ENCODE results near the gene ZNF317.

Gene ZNF317

DNA sequence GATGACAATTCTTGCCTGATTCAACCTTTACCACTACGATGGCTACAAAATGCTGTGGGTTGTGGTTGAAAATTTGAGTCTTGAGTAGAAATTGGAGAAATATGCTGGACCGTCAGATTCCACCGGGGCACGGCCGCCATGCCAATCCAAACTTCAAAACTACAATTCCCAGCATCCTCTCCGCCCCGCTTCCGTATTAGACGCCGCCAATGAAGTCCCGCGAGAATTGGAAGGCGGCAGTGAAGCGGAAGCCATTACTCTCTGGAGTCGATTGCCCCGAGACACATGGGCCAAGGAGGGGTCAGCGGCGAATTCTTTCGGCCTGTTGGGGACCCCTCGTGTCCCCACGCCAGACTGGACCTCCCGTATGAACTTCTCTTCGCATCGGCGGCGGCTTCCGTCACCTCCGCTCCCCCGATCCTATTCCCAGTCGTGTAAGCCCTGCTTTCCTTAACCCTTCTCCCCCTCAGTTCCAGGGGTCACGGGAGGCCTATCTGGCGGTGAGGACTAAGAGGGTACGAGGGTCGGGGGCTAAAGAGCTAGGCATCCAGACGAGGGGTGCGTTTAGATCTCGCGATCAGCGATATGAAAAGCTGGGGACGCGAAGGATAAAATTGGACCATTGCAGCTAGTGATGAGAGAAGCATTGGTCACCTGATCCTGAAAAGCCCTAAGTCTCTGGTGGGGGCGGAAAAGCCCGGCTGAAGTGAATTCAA, at the start of gene ZNF317:
Gene ZNF317 (plus strand): TSS at position 239 of the 716 bp plus-strand sequence. CDS start 15,620 bp downstream, outside the sequence.
- DNase-seq = peak; percentile 91

DNA sequence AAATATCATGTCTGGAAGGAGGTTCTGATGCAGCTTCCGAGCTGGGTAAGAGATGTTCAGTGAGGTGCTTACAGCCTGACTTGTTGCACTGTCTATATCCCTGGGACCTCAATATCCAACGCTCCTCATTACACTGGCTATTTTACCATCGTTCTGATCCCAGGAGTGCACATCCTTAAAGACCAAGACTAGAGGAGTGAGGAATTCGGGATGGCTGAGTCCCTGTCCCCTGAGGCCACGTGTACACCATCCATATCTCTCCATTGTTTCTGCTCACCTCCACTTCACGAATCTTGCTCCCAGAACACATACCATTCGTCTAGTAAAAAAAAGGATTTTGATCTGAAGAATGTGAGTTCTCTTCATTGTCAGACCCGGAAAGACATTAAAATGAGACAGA, 32.8 kb upstream of the ZNF317 start, which contains the start of gene OR7G2:
Gene OR7G2 (minus strand): TSS at position 101 of the 400 bp plus-strand sequence. CDS start 4,232 bp downstream, outside the sequence.
- DNase-seq = no peak

DNA sequence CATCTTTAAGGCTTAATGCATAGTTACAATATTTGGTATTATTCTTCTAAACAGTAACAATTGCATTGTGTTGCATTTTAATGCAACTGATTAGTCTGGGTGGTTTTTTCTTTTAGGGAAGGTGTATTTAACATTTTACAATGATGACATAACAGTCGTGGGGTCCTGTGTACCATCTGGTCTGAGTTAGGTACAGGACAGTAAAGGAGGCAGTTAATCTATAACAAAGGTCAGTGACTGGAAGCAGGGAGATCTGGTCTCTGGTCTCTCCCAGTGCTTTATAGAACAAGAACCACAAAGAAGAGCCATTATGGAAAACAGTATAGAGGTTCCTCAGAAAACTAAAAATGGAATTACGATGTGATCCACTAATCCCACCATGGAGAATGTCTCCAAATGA, 30.2 kb upstream of the ZNF317 start:
- no peak for DNase-seq

DNA sequence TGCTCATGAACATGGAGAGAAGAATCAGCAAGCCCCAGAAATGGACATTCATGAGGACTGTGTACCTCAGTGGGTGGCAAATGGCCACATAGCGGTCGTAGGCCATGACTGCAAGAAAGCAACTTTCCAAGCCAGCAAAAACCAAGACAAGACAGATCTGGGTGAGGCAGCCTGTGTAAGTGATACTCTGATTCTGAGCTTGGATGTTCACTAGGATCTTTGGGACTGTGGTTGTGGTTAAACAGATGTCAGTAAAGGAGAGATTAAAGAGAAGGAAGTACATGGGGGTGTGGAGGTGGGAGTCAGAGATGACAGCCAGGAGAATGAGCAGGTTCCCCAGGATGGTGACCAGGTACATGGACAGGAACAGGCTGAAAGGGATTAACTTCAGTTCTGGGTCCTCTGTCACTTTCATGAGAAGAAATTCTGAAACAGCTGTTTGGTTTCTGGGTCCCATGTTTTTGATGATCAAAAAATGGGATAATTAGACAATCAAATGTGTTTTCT, 24.8 kb upstream of the ZNF317 start, which contains the start of gene OR7G1:
Gene OR7G1 (minus strand): TSS at position 457 of the 507 bp plus-strand sequence. CDS start 0 bp downstream, at position 457.
- DNase-seq = no peak

DNA sequence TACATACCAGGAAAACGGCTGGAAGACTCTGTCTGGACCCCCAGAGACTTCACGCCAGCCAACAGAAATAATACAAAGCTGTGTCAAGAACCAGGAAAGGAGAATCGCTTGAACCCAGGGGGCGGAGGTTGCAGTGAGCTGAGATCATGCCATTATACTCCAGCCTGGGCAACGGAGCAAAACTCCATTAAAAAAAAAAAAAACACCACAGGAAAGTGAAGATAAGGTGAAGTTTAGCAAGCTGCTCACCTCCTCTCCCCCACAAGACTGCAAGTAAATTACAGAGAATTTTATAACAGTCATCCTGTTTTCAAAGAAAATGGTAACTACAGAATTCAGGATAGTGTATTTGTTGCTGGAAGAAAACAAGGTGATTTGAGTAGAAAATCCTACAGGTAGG, 23.6 kb upstream of the ZNF317 start:
- no peak for DNase-seq

DNA sequence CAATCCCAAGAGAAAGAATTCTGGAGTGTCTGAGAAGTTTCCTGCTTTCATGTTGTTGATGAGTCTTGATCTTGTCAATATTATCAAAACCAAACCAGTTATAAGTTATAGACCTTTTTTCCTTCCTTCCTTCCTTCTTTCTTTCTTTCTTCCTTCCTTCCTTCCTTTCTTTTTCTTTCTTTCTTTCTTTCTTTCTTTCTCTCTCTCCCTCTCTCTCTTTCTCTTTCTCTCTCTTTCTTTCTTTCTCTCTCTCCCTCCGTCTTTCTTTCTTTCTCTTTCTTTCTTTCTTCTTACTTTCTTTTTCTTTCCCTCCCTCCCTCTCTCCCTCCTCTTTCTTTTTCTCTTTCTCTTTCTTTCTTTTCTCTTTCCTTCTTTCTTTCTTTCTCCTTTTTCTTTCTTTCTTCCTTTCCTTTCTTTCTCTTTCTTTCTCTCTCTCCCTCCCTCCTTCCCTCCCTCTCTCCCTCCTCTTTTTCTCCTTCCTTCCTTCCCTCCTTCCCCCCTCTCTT, 13.2 kb upstream of the ZNF317 start, which contains the start of gene OR7G3:
Gene OR7G3 (minus strand): TSS at position 51 of the 506 bp plus-strand sequence. CDS start 0 bp downstream, at position 51.
- DNase-seq = no peak

DNA sequence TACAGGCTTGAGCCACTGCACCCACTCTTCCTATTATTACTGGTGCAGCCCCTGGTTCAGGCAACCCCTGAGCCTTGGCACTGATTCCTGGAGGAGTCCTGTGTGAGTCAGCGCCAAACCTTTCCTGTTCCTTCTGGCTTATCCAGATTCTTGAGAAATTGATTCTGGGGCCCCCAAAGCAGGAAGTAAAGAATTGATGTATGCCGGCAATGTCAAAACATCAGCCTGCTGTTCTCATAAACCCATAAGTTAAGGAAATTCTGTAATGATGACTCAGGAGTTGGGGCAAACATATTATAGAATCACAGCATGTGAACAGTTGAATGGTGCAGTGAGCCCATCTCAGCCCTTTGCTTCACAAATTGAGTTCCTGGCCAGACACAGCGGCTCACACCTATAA, 12.0 kb upstream of the ZNF317 start:
- DNase-seq = no peak

DNA sequence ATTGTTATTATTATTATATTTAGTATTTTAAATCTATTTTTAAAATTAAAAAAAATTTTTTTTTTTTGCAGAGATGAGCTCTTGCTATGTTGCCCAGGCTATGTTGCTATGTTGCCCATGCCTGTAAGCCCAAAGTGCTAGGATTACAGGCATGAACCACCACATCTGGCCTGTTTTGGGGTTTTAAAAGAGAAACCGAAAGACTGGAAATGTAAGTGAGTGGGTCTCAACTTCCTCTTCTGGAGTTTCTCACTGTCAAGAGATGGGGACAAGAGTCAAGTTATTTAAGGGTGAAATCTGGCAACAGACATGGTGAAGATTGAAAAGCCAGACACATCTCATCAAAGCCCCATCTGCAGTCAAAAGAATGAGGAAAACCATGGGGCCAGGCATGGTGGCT, 9.2 kb upstream of the ZNF317 start:
- no peak for DNase-seq

DNA sequence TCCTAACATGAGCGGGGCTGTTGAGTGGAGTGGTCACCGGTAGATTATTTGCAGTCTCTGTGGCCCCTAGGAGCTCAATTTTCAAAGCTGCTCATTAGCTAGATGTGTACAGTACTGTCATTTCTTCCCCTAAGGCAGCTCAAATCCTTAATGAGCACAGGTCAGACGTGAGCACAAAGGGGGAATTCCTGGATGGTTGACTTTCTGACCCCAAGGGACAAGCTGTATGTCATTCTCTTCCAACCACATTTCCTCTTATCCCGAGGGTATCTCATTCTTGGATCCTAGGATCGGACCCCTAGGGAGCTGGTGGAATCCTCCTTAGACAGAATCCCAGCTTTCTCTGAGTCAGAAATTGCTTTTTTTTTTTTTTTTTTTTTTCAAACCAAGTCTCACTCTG, 7.8 kb upstream of the ZNF317 start:
- no peak for DNase-seq

DNA sequence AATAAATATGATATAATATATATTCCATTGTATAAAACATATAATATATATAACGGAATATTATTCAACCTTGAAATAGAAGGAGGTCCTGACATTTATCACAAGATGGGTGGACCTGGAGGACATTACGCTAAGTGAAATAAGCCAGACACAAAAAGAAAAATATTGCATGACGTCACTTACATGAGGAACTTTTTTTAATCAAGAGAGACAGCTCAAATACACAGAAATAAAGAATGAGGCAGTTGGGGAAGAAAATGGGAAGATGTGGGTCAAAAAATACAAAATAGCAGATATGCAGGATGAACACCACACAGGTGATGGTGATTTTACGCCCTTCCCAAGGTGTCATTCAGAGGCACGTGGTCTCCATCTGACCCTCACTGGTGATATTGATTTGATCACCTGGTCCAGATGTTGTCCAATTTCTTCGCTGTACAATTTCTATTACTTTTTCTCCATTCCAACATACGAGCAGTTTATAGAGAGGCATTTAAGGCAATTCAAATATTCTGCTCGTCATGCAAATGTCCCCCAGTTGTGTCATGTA, 513 bp upstream of the ZNF317 start:
- no peak for DNase-seq

DNA sequence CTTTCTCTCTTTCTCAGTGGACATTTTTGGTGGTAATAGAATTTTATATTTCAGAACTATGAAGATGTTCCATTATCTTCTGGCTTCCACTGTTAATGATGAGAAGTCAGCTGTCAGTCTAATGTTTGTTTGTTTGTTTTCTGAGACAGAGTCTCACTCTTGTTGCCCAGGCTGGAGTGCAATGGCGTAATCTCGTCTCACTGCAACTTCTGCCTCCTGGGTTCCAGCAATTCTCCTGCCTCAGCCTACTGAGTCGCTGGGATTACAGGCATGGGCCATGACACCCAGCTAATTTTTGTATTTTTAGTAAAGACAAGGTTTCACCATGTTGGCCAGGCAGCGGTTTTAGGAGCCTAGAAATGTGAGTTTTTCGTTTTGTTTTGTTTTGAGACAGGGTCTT, 4.7 kb downstream of the ZNF317 start:
- no peak for DNase-seq

DNA sequence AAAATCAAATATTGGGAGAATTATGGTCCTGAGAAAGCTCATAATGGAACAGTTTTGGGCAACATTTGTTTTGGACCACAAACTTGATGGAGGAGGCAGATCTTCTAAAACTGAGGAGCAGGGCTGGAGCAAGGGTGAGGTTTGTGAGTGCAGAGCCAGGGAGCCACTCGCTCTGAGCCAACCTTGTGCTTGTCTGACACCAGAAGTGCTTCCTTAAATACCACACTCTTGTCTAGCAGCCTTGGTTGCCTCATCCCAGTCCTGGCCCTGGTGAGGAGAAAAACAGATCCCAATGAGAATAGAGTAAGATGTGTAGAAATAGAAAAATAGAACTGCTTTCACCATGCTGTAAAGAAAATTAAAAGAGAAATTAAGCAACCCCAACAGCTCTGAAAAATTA, 6.7 kb downstream of the ZNF317 start:
- no peak for DNase-seq

DNA sequence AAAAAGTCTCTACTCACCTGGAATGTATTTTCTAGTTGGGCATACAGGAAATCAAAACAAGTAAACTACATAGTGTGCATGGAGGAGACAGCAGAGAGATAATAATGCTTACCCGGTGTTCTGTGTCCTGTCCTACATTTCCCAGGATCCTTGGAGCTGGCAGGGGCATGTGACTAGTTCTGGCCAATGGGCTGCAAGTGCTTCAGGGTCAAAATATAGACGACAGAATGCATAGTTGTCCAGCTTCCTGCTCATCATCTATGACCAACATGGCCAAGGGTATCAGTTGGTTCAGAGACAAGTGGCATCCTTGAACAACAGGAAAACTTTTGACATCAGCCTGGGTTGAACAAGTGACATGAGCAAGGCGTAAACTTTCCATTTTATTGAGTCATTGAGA, 8.5 kb downstream of the ZNF317 start:
- DNase-seq = no peak

DNA sequence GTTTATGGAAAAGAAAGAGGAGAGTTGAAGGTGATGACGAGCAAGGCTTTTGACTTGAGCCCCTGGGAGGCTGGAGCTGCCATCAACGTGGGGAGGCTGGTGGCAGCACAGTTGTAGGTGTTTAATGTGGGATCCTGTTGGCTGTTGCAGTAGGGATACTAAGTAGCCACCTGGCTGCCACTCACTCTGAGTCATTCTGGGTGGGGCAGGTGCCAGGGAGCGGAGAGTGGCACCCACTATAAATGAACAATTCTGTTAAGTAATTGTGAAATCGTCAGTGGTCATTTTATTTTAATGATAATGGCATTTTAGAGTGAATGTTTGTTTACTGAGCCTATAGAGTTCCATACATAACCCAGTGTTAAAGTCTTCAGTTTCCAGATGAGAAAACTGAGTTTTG, 9.8 kb downstream of the ZNF317 start:
- no peak for DNase-seq

DNA sequence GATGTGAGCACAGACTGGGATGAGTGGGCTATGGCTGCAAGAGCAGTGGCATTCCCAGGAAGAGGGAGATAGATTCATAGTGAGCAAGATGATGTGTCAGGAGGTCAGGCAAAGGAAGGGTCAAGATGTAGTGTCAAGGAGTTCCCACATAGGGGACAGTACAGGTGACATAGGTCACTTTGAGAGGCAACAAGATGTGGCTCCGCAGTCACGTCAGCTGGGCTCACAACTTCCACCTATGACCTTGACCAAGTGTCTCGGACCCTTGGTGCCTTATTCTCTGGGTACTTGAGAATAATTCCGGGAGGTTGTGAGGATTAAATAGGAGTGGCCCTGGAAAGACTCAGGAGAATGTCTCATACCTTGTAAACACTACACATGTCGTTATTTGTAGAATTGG, 10.5 kb downstream of the ZNF317 start:
- DNase-seq = no peak

DNA sequence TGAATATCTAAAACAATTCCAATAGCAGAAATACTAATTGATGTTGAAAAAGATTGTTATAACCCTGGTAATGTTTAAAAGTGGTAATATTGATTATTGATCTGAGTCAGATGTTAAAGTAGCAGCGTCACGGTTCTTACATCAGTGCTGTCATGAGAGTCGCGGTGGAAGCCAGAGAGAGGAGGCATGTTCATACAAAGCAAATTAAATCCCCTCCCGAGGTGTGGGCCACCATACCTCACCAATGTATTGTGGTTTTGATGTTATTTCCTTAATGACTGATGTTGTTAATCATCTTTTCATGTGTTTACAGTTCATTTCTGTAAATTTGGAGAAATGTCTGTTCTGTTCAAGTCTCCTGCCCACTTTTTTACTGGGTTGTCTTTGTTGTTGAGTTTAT, 11.2 kb downstream of the ZNF317 start:
- no peak for DNase-seq

DNA sequence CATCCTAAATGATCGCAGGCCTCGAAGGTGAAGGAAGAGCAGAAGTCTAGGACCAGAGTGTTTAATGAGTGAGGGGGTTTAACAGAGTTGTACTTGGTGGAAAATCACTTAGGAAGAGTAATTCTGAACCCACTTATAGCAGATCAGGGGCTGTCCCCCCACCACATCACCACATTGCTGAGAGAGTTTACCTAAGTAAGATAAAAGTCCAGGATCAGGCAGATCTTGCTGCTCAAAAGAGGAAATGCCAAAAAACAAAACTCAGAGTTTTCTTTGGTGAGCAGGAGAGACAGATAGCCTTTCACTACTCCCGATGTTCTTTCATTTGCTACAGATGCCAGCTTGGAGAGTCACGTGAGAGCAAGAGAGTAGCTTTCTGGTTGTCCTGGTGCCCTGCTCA, 15.4 kb downstream of the ZNF317 start:
- DNase-seq = no peak

DNA sequence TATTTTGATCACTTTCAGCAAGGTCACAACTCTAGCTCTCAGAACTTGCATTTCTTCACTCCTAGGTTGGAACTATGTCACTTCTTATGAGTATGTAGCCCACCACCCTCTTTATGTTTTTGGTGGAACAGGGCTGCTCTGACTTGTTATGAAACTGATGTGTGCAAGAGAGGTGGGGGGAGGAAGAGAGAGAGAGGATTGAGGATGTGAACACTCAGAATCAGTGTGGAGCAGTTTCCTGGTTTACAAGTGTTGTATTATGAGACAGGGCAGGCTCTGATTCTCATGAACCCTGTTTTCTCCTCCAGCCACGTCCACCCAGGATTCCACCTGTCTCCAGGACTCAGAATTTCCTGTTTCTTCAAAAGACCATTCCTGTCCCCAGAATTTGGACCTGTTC, 16.1 kb downstream of the ZNF317 start:
- no peak for DNase-seq

DNA sequence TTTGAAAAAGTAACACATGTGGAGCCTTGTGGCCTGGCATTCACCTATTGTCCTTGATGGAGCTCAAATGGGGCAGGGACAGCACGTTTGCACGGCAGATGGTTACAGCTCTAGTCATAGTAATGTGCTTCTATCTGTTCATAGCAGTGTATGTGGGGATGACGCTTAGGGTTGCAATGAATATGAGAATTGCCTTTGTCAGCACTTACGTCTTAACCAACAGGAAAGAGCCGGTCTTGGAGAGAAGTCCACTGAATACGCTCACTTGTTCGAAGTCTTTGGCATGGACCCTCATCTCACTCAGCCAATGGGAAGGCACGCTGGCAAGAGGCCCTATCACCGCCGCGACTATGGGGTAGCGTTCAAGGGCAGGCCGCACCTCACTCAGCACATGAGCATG, 19.7 kb downstream of the ZNF317 start:
- no peak for DNase-seq

DNA sequence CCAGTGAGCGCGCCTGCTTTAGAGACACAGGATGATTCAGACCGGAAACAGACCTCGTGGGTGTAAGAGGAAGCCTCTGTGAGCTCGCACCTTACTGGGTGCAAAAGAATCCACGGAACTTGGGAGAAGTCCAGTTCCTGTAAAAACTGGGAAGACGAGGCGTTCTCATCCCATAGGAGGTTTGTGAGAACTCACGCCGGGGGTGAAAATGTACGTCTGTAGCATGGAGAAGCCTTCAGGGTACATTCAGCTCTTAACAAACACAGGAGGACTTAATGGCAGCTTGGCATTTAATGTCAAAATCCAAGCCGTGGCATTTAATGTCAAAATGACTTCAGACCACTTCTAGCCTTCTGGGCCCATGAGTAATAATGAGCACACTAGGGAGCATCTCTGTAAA, 21.2 kb downstream of the ZNF317 start:
- no peak for DNase-seq

DNA sequence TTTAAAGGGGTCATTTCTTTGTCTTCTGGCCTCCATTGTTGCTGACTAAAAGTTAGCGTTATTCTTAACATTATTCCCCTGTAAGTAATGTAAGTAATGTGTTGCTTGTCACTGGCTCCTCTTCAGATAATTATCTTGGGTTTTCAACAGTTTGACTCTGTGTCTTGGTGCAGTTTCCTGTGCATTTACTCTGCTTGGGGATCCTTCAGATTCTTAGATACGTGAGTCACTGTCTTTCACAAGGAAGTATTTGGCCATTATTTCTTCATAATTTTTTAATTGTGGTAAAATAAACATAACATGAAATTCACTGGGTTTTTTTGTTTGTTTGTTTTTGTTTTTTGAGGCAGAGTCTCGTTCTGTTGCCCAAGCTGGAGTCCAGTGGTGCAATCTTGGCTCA, 25.1 kb downstream of the ZNF317 start:
- DNase-seq = no peak

DNA sequence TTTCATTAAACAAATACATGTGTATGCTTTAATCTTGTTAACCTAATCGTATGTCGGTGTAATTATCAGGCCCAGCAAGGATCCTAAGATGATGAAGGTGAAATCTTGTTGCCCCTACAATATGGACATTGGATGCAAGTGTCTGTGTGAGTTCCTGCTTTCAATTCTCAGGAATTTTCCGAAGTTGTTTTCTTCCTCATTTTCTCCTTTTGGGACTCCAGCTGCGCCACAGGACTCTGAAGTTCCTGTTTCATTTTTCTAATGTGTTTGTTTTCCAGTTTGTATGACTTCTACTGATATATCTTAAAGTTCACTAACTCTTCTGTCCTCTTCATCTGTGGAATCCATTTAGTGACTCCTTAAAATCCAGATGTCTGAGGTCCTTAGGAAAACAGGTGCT, 26.6 kb downstream of the ZNF317 start:
- DNase-seq = no peak

DNA sequence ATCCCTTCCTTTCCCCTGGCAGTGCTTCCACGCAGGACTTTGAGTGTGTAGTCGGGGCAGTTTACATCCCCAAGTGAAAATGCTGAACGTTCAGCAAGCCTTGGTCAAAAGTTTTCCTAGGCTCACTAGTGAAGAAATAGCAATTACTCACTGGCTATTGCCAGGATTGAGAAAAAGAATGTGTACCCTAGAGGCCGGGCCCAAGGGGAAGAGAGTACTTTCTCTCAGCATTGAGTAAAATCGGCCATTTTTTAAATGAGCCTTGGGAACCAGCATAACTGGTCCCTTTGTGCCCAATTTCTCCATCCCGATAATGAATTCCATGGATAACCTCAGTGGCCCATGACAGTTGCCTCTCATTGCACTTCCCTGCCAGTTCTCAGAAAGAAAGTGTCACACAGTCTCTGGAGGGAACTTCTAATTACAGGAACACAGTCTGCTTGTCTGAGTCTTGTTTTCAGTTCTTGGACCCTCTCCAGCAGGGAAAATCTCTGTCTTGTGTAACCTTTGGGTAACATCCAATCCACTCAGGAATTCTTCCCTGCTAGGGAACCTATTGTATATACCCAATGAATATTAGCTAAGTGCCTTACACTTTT, 31.3 kb downstream of the ZNF317 start:
- no peak for DNase-seq

DNA sequence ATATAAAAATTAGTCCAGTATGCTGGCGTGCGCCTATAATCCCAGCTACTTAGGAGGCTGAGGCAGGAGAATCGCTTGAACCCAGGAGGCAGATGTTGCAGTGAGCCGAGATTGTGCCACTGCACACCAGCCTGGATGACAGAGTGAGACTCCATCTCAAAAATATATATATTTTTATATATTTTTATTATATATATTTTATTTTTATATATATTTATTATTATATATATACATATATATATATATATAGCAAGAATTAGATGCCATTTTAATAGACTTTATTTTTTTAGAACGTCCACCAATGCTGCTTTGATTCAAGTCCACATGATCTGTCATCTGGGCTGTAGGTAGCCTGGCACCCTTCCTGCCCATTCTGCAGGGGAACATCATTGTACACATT, 35.1 kb downstream of the ZNF317 start:
- DNase-seq = no peak

Data from stimulated activated naive CD4-positive, alpha-beta T cell treated with Interleukin-2 at 50 U/mL for 16 hours (primary cell).